Tibial artery (tissue), 4 donors: ENCODE data around the gene RAB11FIP5.

Experiments
- DNase-seq, 2 donors: peaks; one replicate each; pipeline ENCODE4 v3.0.0-alpha.2; 2019
- H3K27ac ChIP-seq, 2 donors: fragments of 200-600 bp; sonication (generic) in 1 of 2; 1 replicate in 1 of 2; 2 replicates in 1 of 2; pipeline ENCODE4 v1.5.1; 2018 to 2019; ENCODE audit warnings: mild to moderate bottlenecking in 1 of 2
- H3K27me3 ChIP-seq, 2 donors: fragments of 200-600 bp; sonication (generic) in 1 of 2; one replicate each; pipeline versions ENCODE4 v1.5.1 to v1.6.0; 2016 to 2019
- H3K36me3 ChIP-seq, 3 donors: fragments of 200-600 bp; sonication (generic) in 2 of 3; one replicate each; pipeline ENCODE4 v1.5.1; 2016 to 2019; ENCODE audit warnings: mild to moderate bottlenecking in 2 of 3
- H3K4me1 ChIP-seq, 4 donors: fragments of 200-600 bp; sonication (generic) in 2 of 4; 1 replicate in 3 of 4; 2 replicates in 1 of 4; pipeline ENCODE4 v1.5.1; 2016 to 2019
- H3K4me3 ChIP-seq, 2 donors: fragments of 200-600 bp; sonication (generic) in 1 of 2; 1 replicate in 1 of 2; 2 replicates in 1 of 2; pipeline ENCODE4 v1.5.1; 2018 to 2019; ENCODE audit warnings: mild to moderate bottlenecking in 2 of 2
- H3K9me3 ChIP-seq, 3 donors: fragments of 200-600 bp; sonication (generic) in 1 of 3; one replicate each; pipeline ENCODE4 v1.5.1; 2016 to 2019
- intact Hi-C: fragments of 100-400 bp; cut with DNase I; formaldehyde crosslinking; loops from one replicate; pipeline ENCODE4 v1.15.0; 2023; ENCODE audit warnings: low total_unique reads
- TF ChIP-seq, protein P1 (sequence below), 2 experiments: fragments of 200-600 bp in 1 of 2; fragments of 450-650 bp in 1 of 2; IDR thresholded peaks; one replicate each; pipeline ENCODE4 v1.5.1; 2017 to 2019; ENCODE audit warnings: antibody characterized with exemption in 2 of 2, mild to moderate bottlenecking in 1 of 2, moderate library complexity in 1 of 2

Gene RAB11FIP5

DNA sequence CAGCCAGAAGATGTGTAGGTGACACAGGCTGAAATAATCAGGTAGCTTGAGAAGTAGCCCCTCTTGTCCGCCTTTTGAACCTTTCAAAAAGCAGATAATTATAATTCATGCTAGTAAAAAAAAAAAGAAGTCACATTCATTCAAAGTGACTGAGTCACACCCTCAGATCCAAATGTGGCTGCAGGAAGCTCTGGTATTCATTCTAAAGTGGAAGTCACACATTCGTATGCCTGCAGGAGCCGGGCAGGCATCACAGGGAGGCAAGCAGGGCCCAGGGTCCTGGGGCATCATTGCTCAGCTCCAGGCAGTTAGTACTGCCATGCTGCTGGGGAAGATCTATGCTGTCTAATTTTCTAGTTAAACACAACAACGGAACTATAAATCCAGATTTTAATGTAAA is 21.7 kb upstream of the RAB11FIP5 start:
- no peaks in the 10 kb centered on the region for H3K4me1 ChIP-seq
- H3K9me3 ChIP-seq = no peaks in the 10 kb centered on the region
- H3K36me3 ChIP-seq = no peaks in the 10 kb centered on the region
- DNase-seq = no peak
- intact Hi-C loops = no loop called here
- no peak overlapping the region for H3K4me3 ChIP-seq
- no peak overlapping the region for H3K27ac ChIP-seq
- TF ChIP-seq, protein P1, sequence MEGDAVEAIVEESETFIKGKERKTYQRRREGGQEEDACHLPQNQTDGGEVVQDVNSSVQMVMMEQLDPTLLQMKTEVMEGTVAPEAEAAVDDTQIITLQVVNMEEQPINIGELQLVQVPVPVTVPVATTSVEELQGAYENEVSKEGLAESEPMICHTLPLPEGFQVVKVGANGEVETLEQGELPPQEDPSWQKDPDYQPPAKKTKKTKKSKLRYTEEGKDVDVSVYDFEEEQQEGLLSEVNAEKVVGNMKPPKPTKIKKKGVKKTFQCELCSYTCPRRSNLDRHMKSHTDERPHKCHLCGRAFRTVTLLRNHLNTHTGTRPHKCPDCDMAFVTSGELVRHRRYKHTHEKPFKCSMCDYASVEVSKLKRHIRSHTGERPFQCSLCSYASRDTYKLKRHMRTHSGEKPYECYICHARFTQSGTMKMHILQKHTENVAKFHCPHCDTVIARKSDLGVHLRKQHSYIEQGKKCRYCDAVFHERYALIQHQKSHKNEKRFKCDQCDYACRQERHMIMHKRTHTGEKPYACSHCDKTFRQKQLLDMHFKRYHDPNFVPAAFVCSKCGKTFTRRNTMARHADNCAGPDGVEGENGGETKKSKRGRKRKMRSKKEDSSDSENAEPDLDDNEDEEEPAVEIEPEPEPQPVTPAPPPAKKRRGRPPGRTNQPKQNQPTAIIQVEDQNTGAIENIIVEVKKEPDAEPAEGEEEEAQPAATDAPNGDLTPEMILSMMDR (IDR thresholded peaks at IDR 0.05) = no peak
- H3K27me3 ChIP-seq = no peaks in the 10 kb centered on the region

DNA sequence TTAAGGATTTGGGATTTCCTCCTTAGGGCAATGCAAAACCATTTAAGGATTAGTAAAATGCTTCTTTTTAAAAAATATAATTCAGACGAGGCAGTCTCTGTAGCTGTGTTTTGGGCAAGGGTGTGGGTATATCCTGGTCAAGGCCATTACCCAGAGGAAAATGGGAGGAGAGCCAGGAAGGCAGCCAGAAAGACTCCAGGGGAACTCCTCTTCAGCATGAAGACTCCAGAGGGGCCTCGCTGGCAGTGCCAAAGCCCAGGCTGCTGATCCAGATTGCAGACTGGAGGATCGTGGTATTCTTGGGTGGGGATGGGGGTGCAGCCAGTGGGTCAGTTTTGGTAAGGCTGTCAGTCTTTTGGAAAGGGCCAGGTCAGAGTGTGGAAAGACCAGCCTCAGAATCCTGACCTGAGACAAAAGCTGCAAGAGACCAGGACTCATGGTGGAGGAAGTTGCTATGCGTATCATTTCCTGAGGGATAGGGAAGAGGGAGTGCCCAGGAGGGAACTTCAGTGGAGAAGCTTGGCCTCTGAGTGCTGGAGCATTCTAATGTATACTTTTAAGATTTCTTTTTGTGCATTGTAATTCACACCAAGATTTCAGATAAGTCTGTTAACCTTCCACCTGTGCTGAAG is 20.9 kb upstream of the RAB11FIP5 start:
- H3K4me1 ChIP-seq = no peaks in the 10 kb centered on the region
- H3K27ac ChIP-seq = no peak overlapping the region
- intact Hi-C loops = no loop called here
- H3K4me3 ChIP-seq = no peak overlapping the region
- H3K27me3 ChIP-seq = no peaks in the 10 kb centered on the region
- H3K36me3 ChIP-seq = no peaks in the 10 kb centered on the region
- DNase-seq = no peak
- no peaks in the 10 kb centered on the region for H3K9me3 ChIP-seq
- TF ChIP-seq, protein P1 (IDR thresholded peaks at IDR 0.05) = no peak

DNA sequence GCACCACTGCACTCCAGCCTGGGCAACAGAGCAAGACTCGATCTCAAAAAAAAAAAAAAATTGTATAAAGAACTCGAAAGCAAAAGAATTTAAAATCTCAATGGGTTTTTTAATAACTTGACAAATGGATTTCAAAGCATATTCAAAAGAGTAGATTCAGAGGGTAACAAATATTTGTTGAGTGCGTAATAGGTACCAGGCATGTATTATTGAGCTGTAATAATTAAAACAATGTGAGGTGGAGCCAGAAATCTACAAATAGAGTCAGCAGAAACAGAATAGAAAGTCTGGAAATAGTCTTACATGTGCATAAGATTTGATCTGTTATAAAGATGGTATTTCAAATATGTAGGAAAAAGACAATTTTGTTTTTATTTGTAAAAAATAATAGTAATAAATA is 19.1 kb upstream of the RAB11FIP5 start:
- DNase-seq = no peak
- Histone ChIP-seq H3K36me3 (no peaks in the 10 kb centered on the region), H3K27me3 (no peaks in the 10 kb centered on the region), H3K27ac (no peak overlapping the region), H3K4me1 (no peaks in the 10 kb centered on the region), H3K9me3 (no peaks in the 10 kb centered on the region), H3K4me3 (no peak overlapping the region)
- intact Hi-C loops = no loop called here
- TF ChIP-seq, protein P1 (IDR thresholded peaks at IDR 0.05) = no peak

DNA sequence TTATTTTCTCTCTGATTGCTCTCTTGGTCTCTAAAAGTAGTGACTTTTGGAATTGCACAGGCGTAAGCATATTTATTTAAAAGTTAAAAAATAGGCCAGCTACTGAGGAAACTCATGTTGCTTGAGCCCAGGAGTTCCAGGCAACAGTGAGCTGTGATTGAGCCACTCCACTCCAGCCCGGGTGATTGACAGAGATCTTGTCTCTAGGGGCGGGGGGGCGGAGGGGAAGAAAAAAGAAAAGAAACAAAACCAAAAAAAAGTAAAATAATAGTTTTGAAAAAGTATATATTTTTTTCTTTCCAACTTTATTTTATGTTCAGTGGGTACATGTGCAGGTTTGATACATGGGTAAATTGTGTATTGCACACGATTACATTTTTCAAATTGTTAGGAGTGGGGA is 18.0 kb upstream of the RAB11FIP5 start:
- Histone ChIP-seq H3K9me3 (no peaks in the 10 kb centered on the region), H3K36me3 (no peaks in the 10 kb centered on the region), H3K4me1 (no peaks in the 10 kb centered on the region), H3K27ac (no peak overlapping the region), H3K27me3 (no peaks in the 10 kb centered on the region), H3K4me3 (no peak overlapping the region)
- DNase-seq = no peak
- intact Hi-C loops = no loop called here
- TF ChIP-seq, protein P1 (IDR thresholded peaks at IDR 0.05) = no peak

DNA sequence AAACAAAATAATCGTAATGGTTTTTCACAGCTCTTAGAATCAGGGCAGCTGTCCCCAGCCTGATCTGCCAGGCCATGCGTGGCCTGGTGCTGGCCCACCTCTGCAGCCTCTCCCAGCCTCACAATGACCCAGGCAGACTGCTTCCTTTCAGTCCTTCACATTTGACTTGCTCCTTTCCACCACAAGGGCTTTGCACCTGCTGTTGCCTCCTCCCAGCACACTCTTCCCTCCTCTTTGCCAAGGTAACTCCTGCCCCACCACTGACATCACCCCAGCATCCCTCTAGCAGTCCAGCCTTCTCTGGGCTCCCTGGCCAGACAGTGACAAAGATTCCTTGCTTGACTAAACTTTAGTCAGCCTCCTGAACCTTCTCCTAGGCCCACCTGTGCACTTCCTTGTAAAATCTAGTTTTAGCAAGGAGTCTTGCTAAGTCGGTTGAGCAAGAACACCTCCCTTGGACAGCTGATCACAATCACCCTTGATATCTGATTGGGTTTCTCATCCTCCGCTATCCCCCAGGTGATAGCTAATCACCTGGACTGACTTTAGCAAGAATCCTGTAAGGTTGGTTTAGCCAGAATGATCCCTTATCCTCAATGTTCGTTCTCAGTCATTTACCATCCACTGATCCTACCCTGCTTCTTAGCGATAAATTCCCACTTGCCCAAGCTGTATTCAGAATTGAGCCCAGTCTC is 16.2 kb upstream of the RAB11FIP5 start:
- no peak overlapping the region for H3K4me3 ChIP-seq
- H3K27me3 ChIP-seq = no peaks in the 10 kb centered on the region
- H3K9me3 ChIP-seq = no peaks in the 10 kb centered on the region
- intact Hi-C loops = no loop called here
- no peaks in the 10 kb centered on the region for H3K4me1 ChIP-seq
- TF ChIP-seq, protein P1 (IDR thresholded peaks at IDR 0.05) = no peak
- H3K36me3 ChIP-seq = no peaks in the 10 kb centered on the region
- no peak overlapping the region for H3K27ac ChIP-seq
- no peak for DNase-seq
